ENCODE measurements around the gene INPP5A. TPM values are rescaled to one million over a fixed set of nuclear protein-coding genes. Genes with fewer than 3 reads are reported as not detected.

Gene INPP5A
- total RNA-seq, 3 donors from 2014 or later, result 5.8 to 8.8 (median 6.9) TPM

DNA sequence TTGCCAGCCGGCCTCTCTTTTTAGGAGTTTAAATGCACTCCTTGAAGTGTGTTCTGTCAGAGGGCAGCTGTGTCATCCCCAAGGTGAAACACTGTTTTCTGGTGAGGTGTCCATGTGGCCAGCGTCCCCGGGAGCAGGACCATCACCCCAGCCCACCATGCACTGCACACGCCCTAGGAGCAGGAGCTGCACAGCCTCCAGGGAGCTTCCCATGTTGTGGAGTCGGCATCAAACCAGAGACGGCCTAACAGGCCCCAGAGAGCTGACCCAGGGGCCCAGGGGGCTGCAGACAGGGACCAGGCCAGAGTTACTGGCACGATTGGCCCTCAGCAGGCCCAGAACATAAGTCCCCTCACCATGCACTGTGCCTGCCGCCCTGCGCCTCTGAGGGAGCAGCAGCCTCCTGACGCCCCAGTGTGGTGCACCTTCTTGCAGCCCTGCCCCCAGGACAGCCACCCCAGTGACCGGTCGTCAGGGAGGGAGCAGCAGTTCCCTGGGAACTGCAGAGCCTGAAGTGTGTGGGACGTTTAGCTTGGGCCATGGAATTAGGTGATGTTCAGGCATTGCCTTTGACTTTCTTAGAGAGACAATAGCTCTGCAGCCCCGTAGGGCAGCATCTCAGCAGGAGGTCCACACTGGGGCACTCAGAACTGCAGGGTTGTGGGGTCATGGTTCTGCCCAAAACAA is 150.4 kb downstream of the INPP5A start:
- Mint-ChIP-seq H3K9me3 (no peaks in the 10 kb centered on the region), H3K4me3 (no peak overlapping the region), H3K36me3 (ENCODE audit: insufficient read depth) (peaks cover 8% of the 10 kb centered on the region), H3K27me3 (ENCODE audit: low read depth) (no peaks in the 10 kb centered on the region), H3K4me1 (ENCODE audit: low read depth) (peaks cover 20% of the 10 kb centered on the region)
- DNase-seq (no peak), ATAC-seq (no peak)

DNA sequence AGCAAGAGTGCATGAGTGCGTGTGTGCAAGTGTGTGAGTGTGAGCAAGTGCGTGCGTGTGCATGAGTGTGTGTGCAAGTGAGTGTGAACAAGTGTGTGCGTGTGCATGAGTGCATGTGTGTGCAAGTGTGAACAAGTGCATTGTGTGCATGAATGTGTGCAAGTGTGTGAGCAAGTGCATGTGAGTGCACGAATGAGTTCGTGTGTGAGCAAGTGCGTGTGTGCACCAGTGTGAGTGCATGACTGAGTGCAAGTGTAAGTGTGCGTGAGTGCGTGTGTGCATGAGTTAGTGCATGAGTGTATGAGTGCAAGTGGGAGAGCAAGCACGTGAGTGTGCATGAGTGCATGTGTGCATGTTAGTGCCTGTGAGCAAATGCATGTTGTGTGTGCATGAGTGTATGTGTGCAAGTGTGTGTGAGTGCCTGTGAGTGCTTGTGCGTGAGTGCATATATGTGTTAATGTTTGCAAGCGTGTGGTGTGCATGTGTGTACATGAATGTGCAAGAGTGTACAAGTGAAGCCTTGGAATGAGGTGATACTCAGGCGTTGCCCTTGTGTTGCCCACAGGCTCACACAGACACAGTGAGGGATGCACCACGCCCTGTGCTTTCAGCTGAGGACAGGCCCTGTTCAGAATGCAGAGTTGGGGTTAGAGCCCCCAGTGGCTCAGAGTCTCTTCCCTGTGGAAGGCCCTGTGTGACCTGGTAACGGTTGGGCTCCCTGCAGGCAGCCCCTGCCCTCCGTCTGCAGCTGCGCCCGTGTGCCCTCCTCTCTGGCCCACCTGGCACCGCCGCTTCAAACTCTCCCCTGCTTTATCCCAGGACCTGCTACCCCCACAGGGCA is 151.2 kb downstream of the INPP5A start:
- Mint-ChIP-seq H3K4me1 (ENCODE audit: low read depth) (peaks cover 15% of the 10 kb centered on the region), H3K4me3 (no peak overlapping the region), H3K27me3 (ENCODE audit: low read depth) (no peaks in the 10 kb centered on the region), H3K9me3 (peaks cover 2% of the 10 kb centered on the region), H3K36me3 (ENCODE audit: insufficient read depth) (peaks cover 10% of the 10 kb centered on the region)
- DNase-seq (no peak), ATAC-seq (no peak)

DNA sequence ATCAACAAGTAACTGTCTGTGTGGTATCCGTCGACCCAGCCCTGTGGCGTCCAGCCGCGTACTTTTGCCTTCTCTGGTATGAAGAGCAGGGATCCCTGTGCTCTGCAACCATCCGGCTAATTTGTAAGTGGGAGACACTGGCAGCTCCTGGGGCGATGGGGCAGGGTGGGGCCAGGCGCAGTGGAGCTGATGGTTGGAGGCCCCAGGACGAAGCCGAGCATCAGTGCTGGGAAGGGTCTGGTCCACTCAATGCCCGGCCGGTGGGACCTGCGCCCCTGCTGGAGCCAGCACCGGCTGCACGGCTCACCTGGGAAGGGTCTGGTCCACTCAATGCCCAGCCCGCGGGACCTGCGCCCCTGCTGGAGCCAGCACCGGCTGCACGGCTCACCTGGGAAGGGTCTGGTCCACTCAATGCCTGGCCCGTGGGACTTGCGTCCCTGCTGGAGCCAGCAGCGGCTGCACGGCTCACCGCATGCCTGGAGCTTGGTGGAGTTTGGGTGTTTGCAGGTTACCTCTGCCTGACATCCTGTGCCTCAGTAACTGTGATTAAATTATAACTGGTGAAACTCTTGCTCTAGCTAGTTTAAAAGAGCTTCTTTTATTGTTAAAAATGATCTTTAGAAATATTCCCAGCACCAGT is 152.3 kb downstream of the INPP5A start:
- Mint-ChIP-seq H3K36me3 (ENCODE audit: insufficient read depth) (peaks cover 12% of the 10 kb centered on the region), H3K4me1 (ENCODE audit: low read depth) (peaks cover 5% of the 10 kb centered on the region), H3K4me3 (no peak overlapping the region), H3K9me3 (peaks cover 12% of the 10 kb centered on the region), H3K27me3 (ENCODE audit: low read depth) (no peaks in the 10 kb centered on the region)
- no peak for DNase-seq
- no peak for ATAC-seq

DNA sequence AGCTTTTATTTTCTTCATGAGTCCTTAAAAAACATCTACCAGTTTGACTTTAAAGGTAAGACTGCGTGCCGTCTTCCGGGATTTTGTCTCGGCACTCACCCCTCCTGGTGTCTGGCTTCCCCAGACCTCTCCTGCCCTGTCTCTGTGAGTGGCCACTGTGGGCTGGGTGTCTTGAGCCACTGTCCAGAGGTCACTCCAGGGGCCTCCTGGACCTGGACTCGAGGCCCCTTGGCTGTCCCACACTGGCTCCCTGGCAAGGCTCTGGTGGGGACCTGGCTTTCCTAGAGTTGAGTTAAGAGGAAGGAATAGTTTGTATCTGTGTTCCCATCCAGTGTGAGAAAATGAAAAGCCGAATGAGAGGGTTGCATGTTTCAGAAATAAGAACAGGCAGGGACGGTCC is 152.8 kb downstream of the INPP5A start:
- H3K27me3 Mint-ChIP-seq (ENCODE audit: low read depth), result no peaks in the 10 kb centered on the region
- no peak for DNase-seq
- H3K4me3 Mint-ChIP-seq, result no peak overlapping the region
- H3K4me1 Mint-ChIP-seq (ENCODE audit: low read depth), result no peaks in the 10 kb centered on the region
- peaks cover 14% of the 10 kb centered on the region for H3K36me3 Mint-ChIP-seq (ENCODE audit: insufficient read depth)
- H3K9me3 Mint-ChIP-seq, result peaks cover 16% of the 10 kb centered on the region
- no peak for ATAC-seq

DNA sequence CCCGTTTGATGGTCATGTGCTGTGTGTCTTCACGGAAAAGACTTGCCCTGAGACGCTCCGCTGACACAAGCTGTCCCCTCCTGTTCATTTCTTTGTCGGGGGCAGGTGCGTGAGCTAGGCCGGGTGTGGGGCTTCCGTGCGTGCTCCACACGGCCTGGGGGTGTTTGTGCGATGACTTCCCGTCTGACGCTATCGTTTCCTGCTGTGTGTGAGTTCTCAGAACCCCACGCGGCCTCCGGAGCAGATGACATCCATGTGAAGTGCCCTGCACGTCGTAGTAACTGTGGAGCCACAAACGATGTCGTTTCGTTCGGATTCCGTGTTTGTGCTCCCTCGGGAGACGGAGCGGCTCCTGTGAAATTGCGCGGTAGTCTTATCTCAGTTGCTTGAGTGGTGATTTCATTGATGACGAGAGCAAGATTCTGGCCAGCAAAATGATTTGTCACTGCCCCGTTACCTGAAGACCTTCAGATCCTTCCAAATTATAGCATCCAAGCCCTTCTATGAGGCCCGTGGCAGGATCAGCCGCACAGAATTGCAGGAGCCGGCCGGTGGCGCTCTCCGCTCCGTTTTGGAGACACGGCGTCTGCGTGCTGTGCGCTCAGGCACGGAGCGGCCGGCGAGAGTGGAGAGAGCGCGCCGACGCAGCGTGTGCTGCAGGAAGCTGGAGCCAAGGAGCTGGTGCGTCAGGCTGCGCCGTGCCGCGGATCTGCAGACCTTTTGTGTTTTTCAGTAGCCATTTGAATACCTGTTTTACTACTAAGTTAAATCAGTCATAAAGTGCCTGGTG is 153.4 kb downstream of the INPP5A start:
- ATAC-seq (no peak), DNase-seq (no peak)
- peaks cover 14% of the 10 kb centered on the region for H3K36me3 Mint-ChIP-seq (ENCODE audit: insufficient read depth)

DNA sequence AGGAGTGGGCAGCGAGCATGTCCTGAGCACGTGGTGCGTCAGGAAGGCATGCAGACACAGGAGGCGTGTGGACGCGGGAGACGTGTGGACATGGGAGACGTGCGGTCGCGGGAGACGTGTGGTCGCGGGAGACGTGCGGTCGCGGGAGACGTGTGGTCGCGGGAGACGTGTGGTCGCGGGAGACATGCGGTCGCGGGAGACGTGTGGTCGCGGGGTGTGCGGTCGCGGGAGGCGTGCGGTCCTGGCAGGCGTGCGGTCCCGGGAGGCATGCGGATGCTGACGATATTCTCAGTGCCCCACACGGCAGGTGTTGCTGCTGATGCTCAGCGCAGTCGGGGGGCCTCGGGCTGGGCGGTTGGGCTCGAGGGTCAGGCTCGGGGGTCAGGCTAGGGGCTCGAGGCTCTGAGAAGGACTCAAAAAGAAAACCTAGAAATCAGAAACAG is 154.1 kb downstream of the INPP5A start:
- H3K4me3 Mint-ChIP-seq, result no peak overlapping the region
- no peak for ATAC-seq
- DNase-seq, result no peak
- H3K4me1 Mint-ChIP-seq (ENCODE audit: low read depth), result no peaks in the 10 kb centered on the region
- H3K36me3 Mint-ChIP-seq (ENCODE audit: insufficient read depth), result peaks cover 14% of the 10 kb centered on the region
- H3K9me3 Mint-ChIP-seq, result peaks cover 16% of the 10 kb centered on the region
- H3K27me3 Mint-ChIP-seq (ENCODE audit: low read depth), result no peaks in the 10 kb centered on the region

More for the DNA sequence above, 153.4 kb downstream of the INPP5A start:
- H3K9me3 Mint-ChIP-seq, result peaks cover 16% of the 10 kb centered on the region
- H3K27me3 Mint-ChIP-seq (ENCODE audit: low read depth), result no peaks in the 10 kb centered on the region
- H3K4me1 Mint-ChIP-seq (ENCODE audit: low read depth), result no peaks in the 10 kb centered on the region
- H3K4me3 Mint-ChIP-seq, result no peak overlapping the region

DNA sequence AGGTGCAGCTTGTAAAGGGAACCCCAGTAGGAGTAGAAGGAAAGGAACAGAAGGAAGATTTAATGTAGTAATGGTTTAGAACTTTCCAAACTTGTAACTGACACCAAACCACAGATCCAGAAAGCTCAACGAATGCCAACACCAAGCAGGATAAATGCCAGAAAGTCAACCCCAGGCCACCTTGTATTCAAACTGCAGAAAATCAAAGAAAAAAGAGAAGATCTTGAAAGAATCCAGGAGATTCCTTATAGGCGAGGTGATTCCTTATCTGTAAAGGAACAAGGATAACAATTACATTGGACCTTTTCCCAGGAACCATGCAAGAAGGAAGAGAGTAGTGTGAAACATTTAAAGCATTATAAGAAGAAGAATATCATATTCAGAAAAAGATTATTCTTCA is 154.7 kb downstream of the INPP5A start:
- H3K4me3 Mint-ChIP-seq, result no peak overlapping the region
- peaks cover 14% of the 10 kb centered on the region for H3K36me3 Mint-ChIP-seq (ENCODE audit: insufficient read depth)
- ATAC-seq, result no peak
- no peak for DNase-seq
- H3K4me1 Mint-ChIP-seq (ENCODE audit: low read depth), result no peaks in the 10 kb centered on the region
- H3K9me3 Mint-ChIP-seq, result peaks cover 16% of the 10 kb centered on the region
- no peaks in the 10 kb centered on the region for H3K27me3 Mint-ChIP-seq (ENCODE audit: low read depth)

DNA sequence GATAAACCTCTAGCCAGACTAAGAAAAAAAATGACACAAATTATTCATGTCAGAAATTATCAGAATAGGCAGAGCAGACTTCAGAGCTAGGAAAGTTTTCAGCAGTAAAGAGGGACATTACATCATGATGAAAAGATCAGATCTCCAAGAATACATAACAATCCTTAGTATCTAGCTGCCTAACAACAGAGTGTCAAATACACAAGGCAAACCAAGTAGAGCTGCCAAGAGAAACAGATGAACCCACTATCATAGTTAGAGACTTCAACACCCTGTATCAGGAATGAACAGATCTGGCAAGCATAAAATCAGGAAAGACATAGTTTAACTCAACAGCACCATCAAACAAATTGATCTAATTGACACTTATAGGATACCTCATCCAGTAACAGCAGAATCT is 156.1 kb downstream of the INPP5A start:
- Mint-ChIP-seq H3K36me3 (ENCODE audit: insufficient read depth) (peaks cover 23% of the 10 kb centered on the region), H3K9me3 (peaks cover 16% of the 10 kb centered on the region), H3K27me3 (ENCODE audit: low read depth) (no peaks in the 10 kb centered on the region), H3K4me1 (ENCODE audit: low read depth) (no peaks in the 10 kb centered on the region), H3K4me3 (no peak overlapping the region)
- DNase-seq, result no peak
- no peak for ATAC-seq

DNA sequence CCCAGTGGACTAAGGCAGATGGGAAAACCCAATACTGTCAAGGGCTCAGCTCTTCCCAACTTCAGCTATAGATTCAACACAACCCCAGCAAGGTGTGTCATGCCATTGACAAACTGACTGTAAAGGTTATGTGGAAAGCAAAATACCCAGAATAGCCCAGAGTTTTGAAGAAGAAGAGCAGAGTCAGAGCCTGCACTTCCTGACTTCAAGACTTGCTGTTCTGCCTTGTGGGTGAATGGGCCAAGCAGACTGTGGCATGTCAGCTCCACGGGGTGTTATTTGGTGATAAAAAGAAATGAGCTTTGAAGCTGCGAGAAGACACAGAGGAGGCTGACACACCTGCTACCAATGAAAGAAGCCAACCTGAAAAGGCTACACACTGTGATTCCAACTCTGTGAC is 158.6 kb downstream of the INPP5A start:
- no peak overlapping the region for H3K4me3 Mint-ChIP-seq
- DNase-seq (no peak), ATAC-seq (no peak)
- H3K27me3 Mint-ChIP-seq (ENCODE audit: low read depth), result no peaks in the 10 kb centered on the region
- peaks cover 22% of the 10 kb centered on the region for H3K36me3 Mint-ChIP-seq (ENCODE audit: insufficient read depth)
- no peaks in the 10 kb centered on the region for H3K4me1 Mint-ChIP-seq (ENCODE audit: low read depth)
- peaks cover 16% of the 10 kb centered on the region for H3K9me3 Mint-ChIP-seq

DNA sequence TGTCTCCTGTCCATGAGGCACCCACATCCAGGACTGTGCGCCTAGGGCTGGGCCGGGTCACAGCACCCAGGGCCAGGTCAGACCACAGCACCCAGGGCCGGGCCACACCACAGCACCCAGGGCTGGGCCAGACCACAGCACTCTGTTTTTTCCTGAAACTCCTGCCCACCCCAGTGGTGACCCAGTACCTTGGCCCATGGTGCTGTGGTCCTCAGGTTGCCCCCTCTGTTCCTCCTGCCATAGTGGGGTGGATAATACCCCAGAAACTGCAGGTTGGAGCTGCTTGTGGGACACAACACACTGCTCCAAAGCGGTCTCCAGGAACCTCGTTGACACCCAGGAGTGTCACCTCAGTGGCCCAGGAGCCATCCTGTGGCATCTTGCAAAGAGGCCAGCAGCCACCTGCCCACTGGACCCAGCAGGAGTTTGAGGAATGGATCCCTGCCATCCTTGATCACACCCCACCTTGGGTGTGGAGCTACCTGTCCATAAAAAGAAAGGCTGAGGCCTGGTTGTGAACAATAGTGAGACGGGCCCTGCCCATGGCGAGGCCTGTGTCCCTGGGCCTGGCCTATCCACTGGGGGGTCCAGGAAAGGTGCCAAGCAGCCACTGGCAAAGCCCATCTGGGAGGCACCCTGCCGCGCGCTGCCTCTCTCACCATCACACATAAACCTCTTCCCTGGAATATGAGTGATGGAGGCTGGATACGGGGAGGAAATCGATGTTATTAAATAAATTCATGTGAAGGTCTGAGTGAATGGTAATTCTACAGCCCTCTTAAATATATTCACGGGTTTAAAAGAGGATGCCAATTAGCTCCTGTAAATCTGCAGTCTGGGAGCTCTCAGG is 159.4 kb downstream of the INPP5A start:
- ATAC-seq (no peak), DNase-seq (no peak)
- peaks cover 18% of the 10 kb centered on the region for H3K36me3 Mint-ChIP-seq (ENCODE audit: insufficient read depth)
- H3K9me3 Mint-ChIP-seq, result peaks cover 16% of the 10 kb centered on the region
- H3K4me3 Mint-ChIP-seq, result no peak overlapping the region
- no peaks in the 10 kb centered on the region for H3K4me1 Mint-ChIP-seq (ENCODE audit: low read depth)
- H3K27me3 Mint-ChIP-seq (ENCODE audit: low read depth), result no peaks in the 10 kb centered on the region

DNA sequence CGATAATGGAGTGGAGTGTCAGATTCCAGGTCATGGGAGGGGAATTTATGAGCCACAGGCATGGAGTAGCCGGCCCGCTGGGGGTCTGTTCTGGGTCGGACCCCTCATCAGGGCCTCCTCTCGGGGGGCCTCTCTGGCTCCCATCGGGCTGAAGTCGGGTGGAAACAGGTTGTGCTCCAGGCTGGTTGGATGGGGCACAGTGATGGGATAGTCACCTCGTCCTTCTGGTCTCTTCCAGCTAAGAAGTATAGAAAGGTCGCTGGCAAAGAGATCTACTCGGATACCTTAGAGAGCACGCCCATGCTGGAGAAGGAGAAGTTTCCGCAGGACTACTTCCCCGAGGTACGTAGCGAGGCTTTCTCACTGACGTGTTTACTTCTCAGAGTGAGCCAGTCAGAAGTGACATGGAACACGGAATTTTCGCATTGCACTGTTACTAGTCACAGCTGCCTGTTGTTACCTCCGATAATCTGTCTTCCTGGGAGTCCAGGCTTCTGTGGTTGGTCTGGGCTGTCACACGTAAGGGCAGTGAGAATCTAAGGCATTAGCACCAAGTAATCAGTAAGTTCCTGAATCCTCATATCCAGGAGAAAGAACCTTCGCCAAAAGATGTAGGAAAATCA is 160.1 kb downstream of the INPP5A start:
- peaks cover 19% of the 10 kb centered on the region for H3K36me3 Mint-ChIP-seq (ENCODE audit: insufficient read depth)
- no peaks in the 10 kb centered on the region for H3K4me1 Mint-ChIP-seq (ENCODE audit: low read depth)
- H3K9me3 Mint-ChIP-seq, result peaks cover 16% of the 10 kb centered on the region

DNA sequence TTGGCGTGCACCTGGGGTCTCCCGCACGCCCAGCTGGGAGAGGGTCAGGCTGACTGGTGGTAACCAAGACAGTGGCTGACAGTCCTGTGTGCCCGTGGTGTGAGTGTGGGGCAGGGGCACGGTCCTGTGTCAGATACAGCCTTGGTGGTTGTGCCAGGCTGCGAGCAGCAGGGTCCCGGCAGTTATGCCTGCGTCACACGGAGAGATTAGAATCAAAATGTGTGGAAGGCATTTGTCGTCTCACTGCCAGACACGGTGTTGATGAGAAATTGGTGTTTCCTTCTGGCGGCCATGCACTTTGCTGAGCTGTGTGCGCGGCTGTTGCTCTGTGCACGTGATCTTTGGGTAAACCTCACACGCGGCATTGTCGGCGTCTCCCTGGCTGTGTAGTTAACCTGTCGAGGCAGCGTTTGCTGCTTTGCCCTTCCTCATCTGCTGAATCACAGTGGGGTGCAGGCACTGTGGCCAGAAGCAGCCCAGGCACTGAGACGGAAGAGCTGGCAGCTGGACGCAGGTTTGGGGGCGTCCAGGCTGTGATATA is 160.7 kb downstream of the INPP5A start:
- ATAC-seq (no peak), DNase-seq (no peak)
- H3K4me3 Mint-ChIP-seq, result no peak overlapping the region
- peaks cover 16% of the 10 kb centered on the region for H3K9me3 Mint-ChIP-seq
- no peaks in the 10 kb centered on the region for H3K27me3 Mint-ChIP-seq (ENCODE audit: low read depth)
- H3K36me3 Mint-ChIP-seq (ENCODE audit: insufficient read depth), result peaks cover 19% of the 10 kb centered on the region
- H3K4me1 Mint-ChIP-seq (ENCODE audit: low read depth), result no peaks in the 10 kb centered on the region

More for the DNA sequence above, 160.1 kb downstream of the INPP5A start:
- H3K4me3 Mint-ChIP-seq, result no peak overlapping the region
- DNase-seq, result no peak
- no peaks in the 10 kb centered on the region for H3K27me3 Mint-ChIP-seq (ENCODE audit: low read depth)
- no peak for ATAC-seq
